Measurements from ENCODE around the gene MYMK. TPM values are rescaled to one million over a fixed set of nuclear protein-coding genes. Genes with fewer than 3 reads are reported as not detected.

Gene MYMK
- total RNA-seq, 4 donors from 2014 or later, result not detected

- Histone ChIP-seq H3K27me3 (peaks cover 0 to 36% (median 0%) of the 10 kb centered on the region in 4 donors), H3K36me3 (no peaks in the 10 kb centered on the region), H3K9me3 (no peaks in the 10 kb centered on the region), H3K4me1 (peaks cover 4 to 19% (median 15%) of the 10 kb centered on the region in 3 donors), H3K27ac (no peak overlapping the region), H3K4me3 (no peak overlapping the region)
- 83 to 100% methylated on average over 1 to 2 of the region's 9 CpGs for WGBS, 2 donors
- DNase-seq, result no peak
- TF ChIP-seq CTCF (IDR thresholded peaks at IDR 0.05), result no peak
- TF ChIP-seq POLR2A (IDR thresholded peaks at IDR 0.05), result no peak
- intact Hi-C loops (cut with DNase I), result no loop called here
These were observed 46.7 kb upstream of the MYMK start for GRCh38 chr9:133571391-133571890.

- H3K27ac ChIP-seq, result no peak overlapping the region
- peaks cover 0 to 37% (median 0%) of the 10 kb centered on the region in 4 donors for H3K27me3 ChIP-seq
- intact Hi-C loops (cut with DNase I), result no loop called here
- H3K4me1 ChIP-seq, result peaks cover 4 to 24% (median 15%) of the 10 kb centered on the region in 3 donors
- TF ChIP-seq CTCF (IDR thresholded peaks at IDR 0.05) (no peak), POLR2A (IDR thresholded peaks at IDR 0.05) (no peak)
- WGBS, 2 donors, result 81 to 92% methylated on average over 2 to 6 of the region's 16 CpGs
- H3K9me3 ChIP-seq, result no peaks in the 10 kb centered on the region
- no peaks in the 10 kb centered on the region for H3K36me3 ChIP-seq
- H3K4me3 ChIP-seq, result no peak overlapping the region
- DNase-seq, result no peak
These were observed 45.9 kb upstream of the MYMK start for GRCh38 chr9:133570691-133571080.

GRCh38 chr9:133569891-133570690 is 45.3 kb upstream of the MYMK start:
- WGBS, 2 donors, result 58 to 76% methylated on average over 15 to 17 of the region's 36 CpGs
- H3K27ac ChIP-seq, result no peak overlapping the region
- intact Hi-C loops (cut with DNase I), result no loop called here
- no peak for DNase-seq
- peaks cover 0 to 40% (median 0%) of the 10 kb centered on the region in 4 donors for H3K27me3 ChIP-seq
- H3K4me3 ChIP-seq, result no peak overlapping the region
- H3K4me1 ChIP-seq, result peaks cover 4 to 30% (median 19%) of the 10 kb centered on the region in 3 donors
- TF ChIP-seq POLR2A (IDR thresholded peaks at IDR 0.05) (no peak), CTCF (IDR thresholded peaks at IDR 0.05) (no peak)
- no peaks in the 10 kb centered on the region for H3K36me3 ChIP-seq
- no peaks in the 10 kb centered on the region for H3K9me3 ChIP-seq

- Histone ChIP-seq H3K27ac (no peak overlapping the region), H3K9me3 (no peaks in the 10 kb centered on the region), H3K4me1 (peaks cover 4 to 36% (median 24%) of the 10 kb centered on the region in 3 donors), H3K36me3 (no peaks in the 10 kb centered on the region), H3K4me3 (no peak overlapping the region), H3K27me3 (peaks cover 0 to 41% (median 0%) of the 10 kb centered on the region in 4 donors)
- no peak for DNase-seq
- TF ChIP-seq CTCF (IDR thresholded peaks at IDR 0.05) (no peak), POLR2A (IDR thresholded peaks at IDR 0.05) (no peak)
- intact Hi-C loops (cut with DNase I), result no loop called here
- 61 to 83% methylated on average over 6 to 7 of the region's 14 CpGs for WGBS, 2 donors
These were observed 44.5 kb upstream of the MYMK start for GRCh38 chr9:133569121-133569785.

GRCh38 chr9:133568186-133568585 is 43.4 kb upstream of the MYMK start:
- no CpG with 5 or more reads among the region's 33 CpGs for WGBS, 2 donors
- TF ChIP-seq CTCF (IDR thresholded peaks at IDR 0.05) (no peak), POLR2A (IDR thresholded peaks at IDR 0.05) (no peak)
- H3K27ac ChIP-seq, result no peak overlapping the region
- DNase-seq, result no peak
- H3K4me1 ChIP-seq, result peaks cover 6 to 34% (median 24%) of the 10 kb centered on the region in 3 donors
- H3K9me3 ChIP-seq, result no peaks in the 10 kb centered on the region
- intact Hi-C loops (cut with DNase I), result no loop called here
- no peak overlapping the region for H3K4me3 ChIP-seq
- H3K27me3 ChIP-seq, result peaks cover 0 to 34% (median 0%) of the 10 kb centered on the region in 4 donors
- H3K36me3 ChIP-seq, result no peaks in the 10 kb centered on the region

All from esophagus squamous epithelium (tissue), 5 donors.